ENCODE data around the gene TRIM44.

The TRIM44 gene

DNA sequence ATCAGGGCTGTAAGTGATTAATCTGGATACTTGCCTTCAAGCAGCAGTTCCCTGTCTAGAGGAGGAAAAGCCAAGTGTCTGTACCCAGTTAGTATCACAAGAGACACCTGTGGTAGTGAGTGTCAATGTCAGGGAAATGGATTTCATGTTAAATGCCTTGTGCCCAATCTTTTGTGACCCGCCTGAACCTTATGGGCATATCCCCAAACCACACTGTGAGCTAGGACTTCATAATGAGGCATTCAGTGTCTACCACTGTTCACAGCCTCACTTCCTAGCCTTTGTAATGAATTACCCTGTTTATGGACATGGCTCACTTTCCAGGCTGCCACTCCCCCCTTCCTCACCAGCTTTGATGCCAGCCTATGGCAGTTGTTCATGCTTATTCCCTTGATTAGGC, 125.1 kb downstream of the TRIM44 start:
- no peak for DNase-seq (ENCODE audit: low read depth in 2 of 2)

DNA sequence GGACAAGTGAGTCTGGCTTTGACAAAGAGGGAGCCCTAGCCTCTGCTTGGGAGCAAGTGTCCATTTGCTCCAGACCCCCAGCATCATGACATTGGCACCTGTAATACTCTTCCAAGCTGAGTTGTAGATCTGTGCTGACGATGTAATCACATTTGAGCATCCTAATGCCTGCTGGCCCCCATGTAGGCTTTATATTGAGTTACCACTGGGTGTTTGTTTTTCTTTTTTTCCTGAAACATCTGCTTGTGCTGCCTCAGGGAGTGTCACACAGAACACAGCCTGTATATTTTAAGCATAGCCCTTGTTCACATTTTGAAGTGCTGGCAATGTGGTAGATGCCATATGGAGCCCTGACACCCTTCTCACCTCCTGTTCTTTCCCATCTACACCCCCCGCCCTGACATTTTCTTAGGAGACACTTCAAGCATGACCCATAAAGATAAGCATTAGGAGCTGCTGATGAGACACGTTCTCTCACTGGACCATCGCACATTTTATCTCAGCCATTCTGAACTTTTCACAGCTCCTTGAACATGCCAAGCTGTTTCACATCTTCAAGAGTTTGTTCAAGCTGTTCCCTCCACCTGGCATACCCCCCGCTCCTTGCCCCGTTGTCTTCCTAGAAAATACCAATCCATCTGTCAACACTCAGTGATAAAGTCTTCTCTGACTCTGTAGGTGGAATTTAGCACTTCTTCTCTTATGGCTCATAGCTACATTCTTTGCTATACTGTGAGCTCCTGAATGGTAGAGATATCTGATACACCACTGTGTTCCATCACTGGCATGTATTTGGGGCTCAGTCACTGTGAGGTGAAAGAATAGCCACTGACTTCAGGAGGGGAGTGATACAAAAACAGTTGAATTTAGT, 128.7 kb downstream of the TRIM44 start:
- no peak for DNase-seq (ENCODE audit: low read depth in 2 of 2)

DNA sequence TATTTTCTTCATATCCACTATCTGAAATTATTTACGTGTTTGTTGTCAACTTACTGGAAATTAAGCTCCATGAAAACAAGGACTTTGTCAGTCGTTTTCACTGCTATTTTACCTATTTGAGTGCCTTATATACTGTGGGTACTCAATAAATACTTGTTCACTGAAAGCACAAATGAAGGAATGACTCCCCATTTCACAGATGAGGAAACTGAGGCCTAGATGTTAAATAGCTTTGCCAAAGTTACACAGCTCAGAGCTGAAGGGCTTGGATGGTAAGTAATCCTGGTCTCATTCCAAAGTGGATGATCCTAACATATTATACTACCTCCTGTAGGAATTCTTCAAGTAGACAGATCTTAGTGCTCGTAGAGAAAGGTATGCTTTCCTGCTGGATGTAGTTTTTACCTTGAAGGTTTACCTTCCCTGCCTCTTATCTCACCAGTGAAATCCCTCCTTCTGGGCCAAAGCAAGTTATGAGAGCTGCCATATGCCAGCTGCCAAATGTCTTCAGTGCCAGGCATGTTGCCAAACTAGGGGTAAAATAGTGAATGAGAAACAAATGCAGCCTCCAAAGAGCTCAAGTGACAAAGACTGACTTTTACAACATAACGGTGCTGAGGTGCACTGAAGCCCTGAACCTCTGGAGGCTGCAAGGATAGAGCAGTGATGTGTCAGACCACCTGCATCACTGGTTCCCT, 129.7 kb downstream of the TRIM44 start:
- DNase-seq (ENCODE audit: low read depth in 2 of 2) = no peak

DNA sequence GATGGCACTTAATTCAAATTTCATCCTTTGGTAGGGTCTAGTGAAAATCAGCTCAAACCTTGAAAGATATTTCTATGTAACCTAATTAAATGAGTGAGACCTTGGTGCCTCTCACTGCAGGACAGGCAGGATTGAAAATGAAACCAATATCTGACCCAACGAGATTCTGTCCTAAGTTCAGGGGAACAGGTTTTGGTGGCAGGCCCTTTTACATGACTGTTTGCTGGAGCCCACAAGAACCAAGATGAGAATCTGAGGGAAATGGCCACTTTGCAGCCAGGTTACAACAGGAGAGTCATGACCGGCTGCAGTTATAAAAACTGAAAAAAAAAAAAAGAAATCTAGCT, 130.2 kb downstream of the TRIM44 start:
- DNase-seq (ENCODE audit: low read depth in 2 of 2) = no peak

DNA sequence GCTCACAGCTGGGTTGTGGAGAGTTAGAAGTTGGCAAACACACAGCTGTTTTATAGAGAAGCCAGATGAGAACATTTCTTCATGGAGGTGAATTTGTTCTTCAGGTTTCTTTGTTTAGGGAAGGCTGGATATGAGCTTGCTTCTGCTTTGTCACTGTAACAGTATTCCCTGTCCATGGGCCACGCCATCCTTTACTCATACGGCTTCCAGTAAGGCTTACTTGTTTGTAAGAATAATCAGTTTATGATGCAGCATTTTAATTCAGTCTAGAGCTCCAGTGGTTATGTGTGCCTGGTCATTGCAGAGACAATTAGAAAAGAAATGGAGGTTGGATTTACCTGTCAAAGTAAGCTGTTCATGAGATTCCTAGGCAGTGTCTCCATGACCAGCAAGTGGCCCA, 131.8 kb downstream of the TRIM44 start:
- no peak for DNase-seq (ENCODE audit: low read depth in 2 of 2)

DNA sequence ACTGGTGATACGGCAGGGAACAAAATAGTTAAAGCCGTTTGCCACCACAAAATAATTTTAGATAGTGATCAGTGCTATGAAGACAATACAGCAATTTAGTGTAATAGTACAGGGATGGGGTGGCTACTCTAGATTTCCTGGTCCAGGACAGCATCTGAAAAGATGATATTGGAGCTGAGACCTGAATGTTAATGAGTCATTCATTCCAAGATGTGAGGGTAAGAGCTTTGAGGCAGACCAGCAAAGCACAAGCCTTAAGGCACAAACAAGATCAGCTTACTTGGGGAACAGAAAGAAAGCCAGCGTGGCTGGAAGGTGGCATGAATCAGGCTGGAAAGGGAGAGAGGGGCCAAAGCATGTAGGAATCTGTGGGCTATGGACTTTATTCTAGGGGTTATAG, 132.3 kb downstream of the TRIM44 start:
- no peak for DNase-seq (ENCODE audit: low read depth in 2 of 2)

DNA sequence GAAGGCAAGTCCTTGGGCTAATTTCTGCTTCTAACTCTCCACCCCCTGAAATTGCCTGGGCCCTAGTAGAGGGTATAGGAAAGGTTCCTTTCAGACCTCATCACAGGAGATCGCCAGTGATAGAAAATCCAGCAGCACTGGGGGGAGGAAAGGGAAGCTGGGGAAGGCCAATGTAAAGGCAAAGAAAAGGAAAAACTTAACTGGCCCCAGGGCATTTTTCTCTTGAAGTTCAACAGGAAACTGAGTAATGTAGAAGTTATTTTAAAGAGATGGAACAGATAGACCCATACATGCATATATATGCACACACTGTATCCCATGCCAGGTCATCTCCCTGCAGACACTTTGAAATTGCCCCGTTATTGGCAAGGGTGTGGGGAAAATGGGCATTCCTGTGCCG, 134.0 kb downstream of the TRIM44 start:
- DNase-seq (ENCODE audit: low read depth in 2 of 2) = peak in 1 of 2 experiments; percentile 29

DNA sequence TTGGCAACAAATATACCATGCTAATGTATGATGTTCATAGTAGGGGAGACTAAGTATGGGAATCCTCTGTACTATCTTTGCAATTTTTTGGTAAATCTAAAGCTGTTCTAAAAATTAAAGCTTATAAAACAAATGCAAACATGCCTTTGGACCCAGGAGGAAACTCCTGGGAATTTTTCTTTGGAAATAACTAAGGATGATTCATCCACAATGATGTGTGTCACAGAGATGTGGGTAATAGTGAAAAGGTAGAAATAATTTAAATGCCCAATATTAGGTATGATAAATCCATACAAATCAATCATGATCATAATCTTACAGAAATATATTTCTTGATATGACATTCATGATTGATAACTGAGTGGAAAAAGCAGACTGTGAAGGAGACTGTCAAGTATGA, 135.8 kb downstream of the TRIM44 start:
- DNase-seq (ENCODE audit: low read depth in 2 of 2) = no peak

DNA sequence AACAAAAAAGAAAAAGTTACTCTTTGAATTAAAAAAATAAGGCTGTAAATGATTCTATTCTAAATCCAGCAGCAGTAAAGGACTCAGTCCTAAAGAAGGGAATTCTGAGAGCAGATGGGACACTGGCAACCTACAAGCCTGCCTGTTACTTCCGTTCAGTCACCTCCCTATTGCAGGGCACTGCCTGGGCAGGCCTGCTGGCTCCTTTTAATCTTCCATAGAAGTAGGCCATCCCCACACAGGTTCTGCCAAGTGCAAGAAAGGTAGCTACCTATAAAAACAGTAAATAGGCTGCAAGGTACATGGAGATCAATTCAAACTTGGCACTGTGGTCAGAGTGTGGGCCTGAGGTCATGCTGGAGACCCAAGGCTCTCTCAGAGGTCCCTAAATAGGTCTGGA, 136.4 kb downstream of the TRIM44 start:
- no peak for DNase-seq (ENCODE audit: low read depth in 2 of 2)

DNA sequence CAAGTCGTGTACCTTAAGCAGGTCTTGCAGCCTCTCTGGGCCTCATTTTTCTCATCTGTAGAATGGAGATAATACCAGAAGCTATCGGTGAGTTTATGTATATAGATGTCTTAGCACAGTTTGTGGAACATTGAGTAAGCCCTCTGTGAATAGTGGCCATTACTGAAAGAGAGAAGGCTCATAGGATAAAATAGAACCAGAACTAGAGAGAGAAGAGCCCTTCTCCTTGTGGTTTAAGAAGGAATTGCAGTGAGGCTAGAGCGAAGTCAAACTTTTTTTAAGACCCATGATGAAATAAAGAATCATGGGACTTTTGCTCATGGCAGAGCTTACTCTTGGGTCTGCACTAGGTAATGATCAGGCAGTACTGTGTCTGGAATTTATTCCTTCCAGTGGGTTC, 137.1 kb downstream of the TRIM44 start:
- DNase-seq (ENCODE audit: low read depth in 2 of 2) = no peak

DNA sequence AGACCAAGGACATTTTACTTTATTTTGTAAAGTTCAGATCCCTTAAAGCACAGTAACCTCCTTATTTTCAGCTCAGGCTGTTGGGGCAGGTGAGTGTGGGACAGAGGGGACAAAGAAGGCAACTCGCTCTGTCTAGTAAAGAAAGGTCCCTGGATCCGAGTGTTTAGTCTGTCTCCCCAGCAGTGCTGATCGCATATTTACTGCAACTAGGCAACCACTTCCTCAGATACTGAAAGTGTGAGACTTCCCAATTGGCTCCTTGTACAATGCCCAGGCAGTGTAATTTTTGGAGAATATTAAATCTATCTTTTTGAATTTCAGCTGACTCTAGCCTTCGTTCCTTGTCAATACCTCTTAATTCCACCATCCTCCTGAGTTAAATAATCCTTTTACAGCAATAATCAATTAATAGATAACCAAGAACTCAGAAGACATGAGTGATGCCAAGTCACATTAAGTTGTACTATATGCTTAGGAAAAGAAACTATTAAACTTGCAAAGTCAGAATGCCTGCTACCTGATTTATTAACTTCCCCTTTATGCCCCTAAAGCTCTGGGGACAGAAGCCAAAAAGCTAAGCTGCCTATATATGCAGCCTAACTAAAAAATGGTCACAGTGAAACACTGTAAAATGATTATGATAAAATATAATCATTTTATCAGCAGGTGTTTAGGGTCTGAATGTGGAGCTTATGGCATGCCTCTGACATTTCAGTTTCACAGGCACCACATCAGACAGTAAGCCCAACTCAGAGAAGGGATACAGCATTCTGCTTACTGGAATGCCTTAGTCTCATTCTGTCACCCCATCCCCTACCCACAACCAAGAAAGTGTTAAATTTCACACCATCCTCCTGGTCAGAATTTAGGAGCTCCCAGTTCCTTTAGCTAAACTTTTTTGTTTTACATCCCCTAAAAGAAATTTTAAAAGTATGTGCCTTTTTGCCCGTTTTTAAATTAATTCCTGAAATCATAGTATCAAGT, 138.7 kb downstream of the TRIM44 start:
- no peak for DNase-seq (ENCODE audit: low read depth in 2 of 2)

DNA sequence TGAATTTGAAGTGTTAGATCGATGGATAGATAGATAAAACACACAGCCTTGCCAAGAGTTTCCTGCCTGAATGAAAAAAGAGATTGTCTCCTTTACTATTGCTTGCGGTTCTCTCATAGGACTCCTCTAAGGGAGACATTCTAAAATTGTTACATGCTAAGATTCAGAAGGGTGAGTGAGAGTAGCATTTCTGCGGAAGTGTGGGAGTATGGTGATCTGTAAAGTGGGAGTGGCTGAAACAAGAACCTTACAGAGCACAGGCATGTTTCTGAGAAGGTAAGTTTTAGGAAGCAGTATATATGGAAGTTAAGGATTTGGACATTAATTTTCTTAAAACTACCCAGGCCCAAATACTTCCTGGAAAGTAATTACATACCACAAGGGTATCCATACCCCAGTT, 139.6 kb downstream of the TRIM44 start:
- DNase-seq (ENCODE audit: low read depth in 2 of 2) = no peak

DNA sequence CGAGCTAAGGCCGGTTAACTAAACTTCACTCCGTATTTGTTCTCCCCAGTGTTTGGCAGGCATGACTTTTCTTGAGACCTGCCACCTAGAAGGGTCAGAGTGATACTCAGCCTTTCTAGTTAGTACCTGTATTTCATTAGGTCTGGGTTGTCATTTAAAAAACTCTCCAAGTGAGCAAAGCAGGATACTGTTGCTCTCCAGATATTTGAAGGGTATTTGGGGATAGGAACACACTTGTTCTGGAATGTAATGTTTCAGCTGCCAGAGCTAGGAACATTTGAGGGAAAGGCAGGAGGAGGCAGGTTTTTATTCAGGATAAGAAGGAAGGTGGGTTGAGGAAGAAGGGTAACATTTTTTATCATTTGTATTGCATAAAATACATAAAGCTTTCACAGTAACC, 140.1 kb downstream of the TRIM44 start:
- no peak for DNase-seq (ENCODE audit: low read depth in 2 of 2)

DNA sequence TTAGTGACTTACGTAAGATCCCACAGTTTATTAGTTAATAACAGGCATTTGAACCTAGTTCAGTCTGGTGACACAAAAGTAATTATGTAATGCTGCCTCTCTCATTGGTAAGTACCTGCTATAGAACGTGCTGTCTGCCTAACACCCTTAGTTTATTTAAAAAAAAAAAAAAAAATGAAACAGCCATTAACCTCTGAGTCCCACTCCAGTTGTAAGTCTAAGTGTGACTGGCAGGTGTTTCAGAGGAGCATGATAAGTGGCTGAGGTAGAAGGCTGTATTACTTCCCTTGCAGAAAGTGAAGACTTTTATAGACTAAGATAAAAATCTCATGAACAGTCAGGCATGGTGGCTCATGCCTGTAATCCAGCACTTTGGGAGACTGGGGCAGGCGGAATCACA, 140.5 kb downstream of the TRIM44 start:
- no peak for DNase-seq (ENCODE audit: low read depth in 2 of 2)

DNA sequence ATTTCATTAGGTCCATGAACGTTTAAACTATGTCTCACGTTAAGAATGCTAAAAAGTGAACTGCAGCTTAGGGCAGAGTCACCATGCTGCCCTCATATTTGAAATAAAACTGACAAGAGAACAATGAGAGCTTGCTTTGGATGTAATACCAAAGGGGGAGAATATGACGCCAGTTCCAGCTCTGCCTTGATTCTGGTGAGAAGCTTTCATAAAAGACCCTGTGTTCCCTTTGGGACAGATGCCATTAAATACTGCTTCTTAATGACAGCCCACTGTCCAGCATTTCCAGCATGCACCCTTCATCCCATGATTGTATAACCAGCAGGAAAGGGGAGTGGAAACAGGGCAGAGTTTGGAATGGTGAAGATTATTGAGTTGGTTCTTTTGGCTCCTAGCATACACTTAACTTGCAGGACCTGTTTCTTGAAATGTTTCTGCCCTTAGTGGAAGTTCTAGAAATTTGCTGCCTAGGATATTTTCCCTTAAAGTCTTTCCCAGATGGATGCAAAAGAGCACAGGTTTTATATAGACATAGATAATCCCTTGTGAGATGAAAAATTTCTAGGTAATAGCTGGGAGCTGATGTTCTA, 142.0 kb downstream of the TRIM44 start:
- no peak for DNase-seq (ENCODE audit: low read depth in 2 of 2)

DNA sequence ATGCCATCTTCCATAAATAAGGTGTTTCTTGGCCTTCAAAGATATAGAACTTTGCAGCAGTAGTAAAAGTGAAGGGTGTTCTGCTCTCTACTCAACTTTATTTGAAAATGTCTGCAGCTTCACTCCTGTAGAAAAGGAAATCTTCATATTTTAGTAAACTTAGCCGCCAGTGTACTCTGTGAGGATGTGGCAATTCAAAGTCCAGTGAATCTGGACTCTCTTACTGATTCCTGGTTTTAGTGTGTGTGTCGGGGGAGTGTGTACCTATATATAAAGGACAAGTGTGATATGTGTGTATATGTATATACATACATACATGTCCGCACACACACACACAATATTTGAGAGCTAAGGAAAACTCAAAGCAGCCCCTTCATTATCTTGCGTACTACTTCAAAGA, 147.0 kb downstream of the TRIM44 start:
- no peak for DNase-seq (ENCODE audit: low read depth in 2 of 2)

DNA sequence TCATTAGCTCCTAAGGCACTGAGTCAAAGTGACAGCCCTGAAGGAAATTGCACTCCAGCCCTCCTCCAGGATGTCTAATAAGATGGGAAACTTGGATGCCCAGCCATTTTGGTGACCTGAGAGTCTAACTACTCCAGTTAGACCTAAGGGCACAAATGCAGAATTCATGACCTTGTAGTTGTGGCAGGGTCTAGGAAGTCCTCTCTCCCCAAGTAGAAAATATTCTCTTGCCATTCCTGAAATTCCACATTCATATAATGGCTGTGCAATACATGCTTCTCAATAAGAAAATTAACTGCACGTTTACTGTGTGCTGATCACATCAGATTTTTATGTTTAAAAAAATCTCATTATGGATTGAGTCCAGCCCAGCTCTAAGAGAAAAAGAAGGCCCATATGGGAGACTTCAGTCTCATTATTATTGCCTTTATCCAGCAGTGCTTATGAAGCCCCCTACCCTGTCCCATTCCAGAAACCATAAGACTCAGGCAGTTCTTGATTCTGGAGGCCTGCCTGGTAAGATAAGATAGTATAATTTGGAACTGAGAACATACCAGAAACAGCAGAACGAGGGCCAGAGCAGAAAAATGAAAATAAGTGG, 147.6 kb downstream of the TRIM44 start:
- DNase-seq (ENCODE audit: low read depth in 2 of 2) = no peak

DNA sequence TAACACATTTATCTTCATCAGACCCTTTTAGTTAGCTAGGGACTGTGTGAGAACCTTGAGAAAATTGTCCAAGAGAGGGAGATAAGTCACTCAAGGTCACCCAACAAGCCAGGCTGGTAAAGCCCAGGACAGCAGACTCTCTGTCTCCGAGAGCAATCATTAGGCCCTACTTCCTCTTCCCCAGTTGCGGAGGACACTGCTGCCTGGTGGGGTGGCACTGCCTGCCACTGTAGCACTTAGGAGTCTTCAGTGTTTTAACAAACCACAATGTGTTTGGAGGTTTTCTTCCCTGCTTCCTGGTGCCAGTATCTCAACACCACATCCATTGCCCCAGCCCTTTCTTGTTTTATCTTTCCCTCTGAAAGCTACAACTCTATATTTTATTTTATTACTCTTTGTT, 149.2 kb downstream of the TRIM44 start:
- no peak for DNase-seq (ENCODE audit: low read depth in 2 of 2)

DNA sequence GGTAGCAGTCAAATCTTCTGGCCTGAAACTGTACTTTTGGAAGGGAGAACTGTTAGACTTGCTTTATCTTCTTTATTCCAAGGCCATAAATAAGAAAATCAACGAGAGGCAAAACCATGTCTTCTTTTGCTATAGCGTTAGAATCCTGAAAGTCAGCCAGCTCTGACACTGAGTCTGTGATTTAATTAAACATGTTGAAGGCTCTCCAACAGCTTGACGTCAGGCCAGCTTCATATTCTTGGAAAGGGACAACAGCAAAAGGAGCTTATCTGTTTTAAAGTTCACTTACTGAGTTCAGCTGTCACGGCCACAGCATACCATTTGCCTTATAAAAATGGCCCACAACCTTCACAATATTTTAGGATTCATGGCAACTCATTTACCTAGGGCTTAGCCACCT, 150.3 kb downstream of the TRIM44 start:
- DNase-seq (ENCODE audit: low read depth in 2 of 2) = no peak

DNA sequence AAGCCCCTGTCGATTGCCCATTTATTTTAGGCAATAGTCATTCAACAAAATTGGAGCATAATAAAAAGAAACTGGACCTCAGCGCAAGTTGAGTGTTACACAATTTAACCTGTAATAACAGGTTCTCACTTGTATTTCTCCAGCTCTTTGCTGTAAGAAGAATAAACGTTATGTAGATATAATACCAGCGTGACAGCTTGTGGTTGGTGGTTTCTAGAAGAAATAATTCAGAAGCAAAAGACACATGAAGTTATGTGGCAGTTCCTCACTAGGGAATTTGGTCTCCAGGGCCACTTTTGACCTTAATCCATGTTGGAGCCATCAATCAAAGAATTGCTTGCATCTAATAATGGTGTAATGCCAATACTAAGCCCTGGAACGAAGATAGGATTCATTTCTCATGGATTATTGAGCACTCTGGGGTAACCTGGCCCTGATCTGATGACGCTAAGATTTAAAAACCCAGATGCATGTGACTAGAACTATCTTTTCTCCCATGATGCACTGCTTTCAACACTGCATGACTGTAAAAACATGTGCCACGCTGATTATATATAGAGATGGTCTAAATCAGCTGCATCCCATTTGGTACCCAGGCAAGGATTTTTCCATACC, 151.6 kb downstream of the TRIM44 start:
- DNase-seq (ENCODE audit: low read depth in 2 of 2) = no peak

DNA sequence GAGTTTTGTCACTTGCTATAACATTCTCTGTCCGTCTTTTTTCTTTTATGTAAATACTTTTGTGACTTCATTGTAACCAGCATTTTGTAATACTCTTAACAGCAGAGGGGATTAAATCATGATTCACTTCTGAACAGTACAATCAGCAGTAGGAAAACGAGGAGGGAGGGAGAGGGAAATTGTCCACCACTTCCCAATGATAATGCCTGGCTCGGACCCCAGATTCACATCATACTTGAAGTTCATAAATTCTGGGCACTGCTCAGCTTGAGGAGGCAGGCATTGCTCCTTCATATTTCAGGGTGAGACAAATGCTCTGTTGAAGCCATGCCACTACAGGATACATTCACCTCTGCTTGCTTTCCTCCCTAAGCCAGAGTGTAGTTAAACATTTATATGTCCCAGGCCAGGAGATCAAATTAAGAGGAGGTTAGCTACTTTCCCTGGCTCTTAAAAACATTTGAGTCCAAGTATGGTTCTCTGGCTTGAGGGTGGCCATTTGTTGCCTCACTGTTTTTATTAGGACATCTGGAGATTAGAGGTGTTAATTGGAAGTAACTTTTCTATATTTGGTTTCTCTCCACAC, 152.2 kb downstream of the TRIM44 start:
- no peak for DNase-seq (ENCODE audit: low read depth in 2 of 2)

All from fibroblast of skin of left quadriceps (primary cell).